B cell (primary cell): ENCODE results near the gene RNASE4. TPM values are rescaled to one million over a fixed set of nuclear protein-coding genes. Genes with fewer than 3 reads are reported as not detected.
A peak's percentile ranks its signal among the peaks of the same experiment; 100 is the strongest.

Source experiments
- ATAC-seq: fragments of 200-7000 bp; cut with Tn5 transposase; one replicate; pipeline ENCODE4 v1.10.0; 2021; ENCODE audit warnings: low read depth, mild to moderate bottlenecking, moderate number of reproducible peaks, moderate library complexity
- CTCF ChIA-PET: fragments of 350-600 bp; sonication (Branson Sonifier 250); formaldehyde crosslinking; loops from one replicate; lab custom pipeline; 2021; ENCODE audit warnings: antibody characterized with exemption, inconsistent platforms; lab: Charles Lee
- POLR2A ChIA-PET: fragments of 350-600 bp; sonication (Branson Sonifier 250); formaldehyde crosslinking; loops from one replicate; lab custom pipeline; 2021; ENCODE audit warnings: antibody characterized with exemption; lab: Charles Lee
- DNase-seq: peaks from one replicate; pipeline ENCODE4 v3.0.0; 2013
- H2AFZ ChIP-seq: 2 replicates; pipeline ENCODE4 v1.6.1; 2012; ENCODE audit warnings: mild to moderate bottlenecking, low read depth, low read length; ENCODE audit not compliant: insufficient read depth, poor library complexity, severe bottlenecking
- H3K27ac ChIP-seq, 2 donors: 1 replicate in 1 of 2; 2 replicates in 1 of 2; pipeline ENCODE4 v1.5.1; 2012 to 2013; ENCODE audit warnings: low read length in 2 of 2, mild to moderate bottlenecking in 2 of 2, moderate library complexity in 1 of 2
- H3K27me3 ChIP-seq, 4 experiments: fragments of 200-600 bp in 1 of 4; sonication (generic) in 1 of 4; replicated peaks in 1 of 4; 1 replicate in 2 of 4; 2 replicates in 2 of 4; pipeline versions ENCODE4 v1.6.1 to v1.7.0; 2013 to 2016; ENCODE audit warnings: low read length in 3 of 4, mild to moderate bottlenecking in 2 of 4, mixed read lengths in 1 of 4, moderate library complexity in 1 of 4; ENCODE audit not compliant: insufficient read depth in 4 of 4, control insufficient read depth in 3 of 4; ENCODE audit errors: control extremely low read depth in 1 of 4
- H3K36me3 ChIP-seq, 2 experiments: replicated peaks in 1 of 2; 1 replicate in 1 of 2; 2 replicates in 1 of 2; pipeline versions ENCODE4 v1.6.1 to v1.7.1; 2013; ENCODE audit warnings: low read length in 1 of 2; ENCODE audit not compliant: insufficient read depth in 2 of 2, control insufficient read depth in 1 of 2; ENCODE audit errors: control extremely low read depth in 1 of 2, extremely low read depth in 1 of 2
- H3K4me1 ChIP-seq, 2 donors: fragments of 200-600 bp in 1 of 2; sonication (generic) in 1 of 2; 1 replicate in 1 of 2; 2 replicates in 1 of 2; pipeline versions ENCODE4 v1.5.1 to v1.6.1; 2013 to 2017; ENCODE audit warnings: low read length in 2 of 2; ENCODE audit not compliant: control insufficient read depth in 2 of 2, insufficient read depth in 2 of 2
- H3K4me2 ChIP-seq: replicated peaks from 2 replicates; pipeline ENCODE3; 2012; ENCODE audit warnings: mild to moderate bottlenecking, low read depth, low read length; ENCODE audit not compliant: poor library complexity, severe bottlenecking
- H3K4me3 ChIP-seq, 5 experiments: fragments of 200-600 bp in 1 of 5; sonication (generic) in 1 of 5; 1 replicate in 3 of 5; 2 replicates in 2 of 5; pipeline versions ENCODE4 v1.5.1 to v1.7.0; 2011 to 2016; ENCODE audit warnings: low read length in 4 of 5, mild to moderate bottlenecking in 4 of 5, low read depth in 2 of 5, control low read depth in 1 of 5, moderate library complexity in 1 of 5; ENCODE audit not compliant: insufficient read depth in 1 of 5; ENCODE audit errors: control extremely low read depth in 1 of 5, extremely low read depth in 1 of 5
- H3K79me2 ChIP-seq: fragments of 200-600 bp; sonication (generic); one replicate; pipeline ENCODE4 v1.6.0; 2016; ENCODE audit warnings: low read length; ENCODE audit not compliant: control insufficient read depth, insufficient read depth
- H3K9ac ChIP-seq: fragments of 200-600 bp; sonication (generic); 2 replicates; pipeline ENCODE4 v1.6.1; 2017; ENCODE audit warnings: mild to moderate bottlenecking, low read length, moderate library complexity
- H3K9me3 ChIP-seq, 3 donors: one replicate each; pipeline versions ENCODE4 v1.6.1 to v1.7.1; 2013; ENCODE audit warnings: low read length in 2 of 3; ENCODE audit not compliant: control insufficient read depth in 2 of 3, insufficient read depth in 1 of 3; ENCODE audit errors: control extremely low read depth in 1 of 3
- H4K20me1 ChIP-seq: 2 replicates; pipeline ENCODE4 v1.6.0; 2012; ENCODE audit warnings: mild to moderate bottlenecking, low read length; ENCODE audit not compliant: insufficient read depth, control insufficient read depth, poor library complexity, severe bottlenecking
- H3K27ac Mint-ChIP-seq: one replicate; pipeline ENCODE4 v1.8.0; 2021; ENCODE audit warnings: mixed read lengths
- H3K27me3 Mint-ChIP-seq: one replicate; pipeline ENCODE4 v1.8.0; 2021; ENCODE audit warnings: mixed read lengths
- H3K4me1 Mint-ChIP-seq: one replicate; pipeline ENCODE4 v1.8.0; 2021; ENCODE audit warnings: mixed read lengths
- H3K4me3 Mint-ChIP-seq: one replicate; pipeline ENCODE4 v1.8.0; 2021; ENCODE audit warnings: mixed read lengths
- H3K9me3 Mint-ChIP-seq: one replicate; pipeline ENCODE4 v1.8.0; 2022; ENCODE audit warnings: mixed read lengths; ENCODE audit not compliant: insufficient read depth
- CTCF ChIP-seq: fragments of 200-600 bp; IDR thresholded peaks from one replicate; pipeline ENCODE4 v1.8.0; 2022; ENCODE audit warnings: antibody characterized with exemption, mild to moderate bottlenecking
- EZH2 ChIP-seq: IDR thresholded peaks from 2 replicates; pipeline ENCODE4 v1.6.1; 2012; ENCODE audit warnings: borderline replicate concordance, low read depth, mild to moderate bottlenecking, moderate library complexity, low read length; ENCODE audit not compliant: insufficient read depth, poor library complexity, severe bottlenecking
- WGBS: methylation state at CpG from one replicate; pipeline ENCODE4 v1.1.5; 2013; ENCODE audit warnings: missing lambda C conversion rate; ENCODE audit not compliant: insufficient coverage; 5-methylcytosine and 5-hydroxymethylcytosine counted together
- intact Hi-C: fragments of 100-400 bp; cut with micrococcal nuclease; formaldehyde crosslinking; loops from one replicate; pipeline ENCODE4 v1.10.0; 2022
- polyA plus RNA-seq: library from polyadenylated mRNA; depleted of rRNA; stranded (reverse); fragments of >200 nt; gene quantifications from 2 replicates; pipeline ENCODE4 v1.2.3, GENCODE V29; 2012
- total RNA-seq, 2 donors: library from RNA; stranded (reverse); fragments of 120-200 nt in 1 of 2; gene quantifications; 1 replicate in 1 of 2; 2 replicates in 1 of 2; pipeline versions ENCODE4 v1.2.3 to v1.2.4, GENCODE V29; 2013 to 2022

RNASE4 gene
- total and polyA plus RNA-seq, 2 donors (not counting 1 experiment from before 2014, with no cell fraction given): 1.8 TPM

DNA sequence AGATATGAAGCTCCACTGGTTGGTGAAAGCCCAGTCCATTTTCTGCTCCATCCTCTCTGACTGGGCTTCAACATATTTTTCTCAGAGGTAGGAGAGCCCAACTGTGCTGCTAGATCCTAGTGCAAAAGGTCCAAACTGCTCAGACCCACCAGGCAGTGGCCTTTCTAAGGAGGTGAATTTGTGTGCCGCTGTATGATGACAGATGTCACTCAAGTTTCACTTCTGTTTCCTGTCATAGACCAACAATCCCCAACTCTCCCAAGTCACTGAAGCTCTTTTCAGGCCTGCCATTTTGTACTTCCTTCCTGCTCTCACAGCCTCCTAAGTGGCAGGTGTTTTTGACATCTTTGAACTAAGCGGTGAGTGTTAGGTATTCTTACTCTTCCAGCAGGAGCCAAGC is 16.4 kb upstream of the RNASE4 start:
- Histone ChIP-seq H3K4me2 (peak overlapping the region; percentile 55), H3K4me3 (peak overlapping the region in 1 of 5 experiments; percentile 27), H3K27ac (peak overlapping the region; percentile 70 to 77), H2AFZ (peak overlapping the region; percentile 22), H3K36me3 (no peaks in the 10 kb centered on the region), H3K27me3 (no peaks in the 10 kb centered on the region), H4K20me1 (no peaks in the 10 kb centered on the region), H3K9ac (peak overlapping the region; percentile 8), H3K9me3 (peaks cover 0 to 4% (median 0%) of the 10 kb centered on the region in 3 donors), H3K79me2 (no peaks in the 10 kb centered on the region), H3K4me1 (peaks cover 59 to 74% of the 10 kb centered on the region in 2 donors)
- POLR2A ChIA-PET: interaction anchor here (0.5 to 3.5 kb wide), 2 partner anchors 14 to 22 kb away, joined by 3 to 42 read pairs; partner anchors contain the start of gene RNASE4
- TF ChIP-seq CTCF: no peak
- TF ChIP-seq EZH2: no peak
- peak overlapping the region; percentile 91 for H3K27ac Mint-ChIP-seq
- intact Hi-C loops: loop anchor here (1.0 to 5.0 kb wide), 3 partner anchors 13 to 56 kb away; no protein-coding TSS in a partner anchor
- ATAC-seq (peak; percentile 73), DNase-seq (peak; percentile 87)
- H3K9me3 Mint-ChIP-seq: no peaks in the 10 kb centered on the region
- H3K4me3 Mint-ChIP-seq: peak overlapping the region; percentile 82
- CTCF ChIA-PET: interaction anchor here (0.7 to 8.4 kb wide), 8 partner anchors 9 to 190 kb away, joined by 3 to 104 read pairs (median 4); partner anchors contain the start of gene RNASE4
- no peaks in the 10 kb centered on the region for H3K27me3 Mint-ChIP-seq
- H3K4me1 Mint-ChIP-seq: peaks cover 74% of the 10 kb centered on the region
- no CpG with 5 or more reads among the region's 2 CpGs for WGBS

DNA sequence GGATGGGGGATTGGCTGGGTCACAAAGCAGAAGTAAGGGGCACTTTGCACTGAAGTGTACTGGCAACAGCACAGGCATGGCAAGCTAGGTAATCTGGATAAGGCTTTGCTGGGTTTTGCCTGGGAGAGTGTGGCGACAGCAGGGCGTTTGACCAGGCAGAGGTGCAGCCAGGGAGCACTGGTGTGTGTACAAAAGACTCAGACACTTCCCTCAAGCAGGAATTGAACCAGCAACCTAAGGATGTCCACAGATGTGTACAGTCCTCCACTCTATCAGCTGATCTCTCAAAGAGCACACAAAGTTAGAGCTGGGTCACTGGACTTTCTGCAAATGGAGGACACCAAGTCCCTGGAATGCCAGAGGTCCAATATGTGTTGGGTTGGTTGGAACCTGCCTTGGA is 15.4 kb upstream of the RNASE4 start:
- Mint-ChIP-seq H3K27ac (peak overlapping the region; percentile 91), H3K9me3 (no peaks in the 10 kb centered on the region), H3K27me3 (no peaks in the 10 kb centered on the region), H3K4me3 (no peak overlapping the region), H3K4me1 (peaks cover 67% of the 10 kb centered on the region)
- H2AFZ ChIP-seq: peak overlapping the region; percentile 22
- H4K20me1 ChIP-seq: no peaks in the 10 kb centered on the region
- H3K36me3 ChIP-seq: no peaks in the 10 kb centered on the region
- ChIA-PET POLR2A (interaction anchor here (3.5 kb wide), 1 partner anchor 13 kb away, joined by 42 read pairs; the partner anchor contains the start of gene RNASE4), CTCF (interaction anchor here (0.9 to 8.4 kb wide), 3 partner anchors 13 to 22 kb away, joined by 3 to 104 read pairs (median 32); partner anchors contain the start of genes ANG and RNASE4)
- peaks cover 0 to 4% (median 0%) of the 10 kb centered on the region in 3 donors for H3K9me3 ChIP-seq
- H3K4me3 ChIP-seq: no peak overlapping the region
- ATAC-seq: no peak
- 88% methylated on average over 2 of the region's 2 CpGs for WGBS
- intact Hi-C loops: loop anchor here (1.0 to 5.0 kb wide), 3 partner anchors 12 to 57 kb away; no protein-coding TSS in a partner anchor
- peaks cover 6% of the 10 kb centered on the region for H3K79me2 ChIP-seq
- H3K9ac ChIP-seq: peak overlapping the region; percentile 8
- no peak for DNase-seq
- no peak for TF ChIP-seq EZH2
- no peak for TF ChIP-seq CTCF
- peak overlapping the region; percentile 55 for H3K4me2 ChIP-seq
- peak overlapping the region in 1 of 2 donors; percentile 77 for H3K27ac ChIP-seq
- peaks cover 49 to 63% of the 10 kb centered on the region in 2 donors for H3K4me1 ChIP-seq
- H3K27me3 ChIP-seq: no peaks in the 10 kb centered on the region
